Immature natural killer cell (primary cell): ENCODE data around the gene SLAMF1. TPM values are rescaled to one million over a fixed set of nuclear protein-coding genes. Genes with fewer than 3 reads are reported as not detected.

ENCODE experiments used
- DNase-seq, 3 donors: peaks; one replicate each; pipeline ENCODE4 v3.0.0; 2022; ENCODE audit warnings: mixed read lengths in 1 of 3
- H3K27ac Mint-ChIP-seq, 6 donors: one replicate each; pipeline ENCODE4 v1.8.0; 2020; ENCODE audit warnings: mixed read lengths in 6 of 6, mild to moderate bottlenecking in 5 of 6, inconsistent platforms in 4 of 6, moderate library complexity in 3 of 6
- H3K27me3 Mint-ChIP-seq, 3 donors: one replicate each; pipeline ENCODE4 v1.8.0; 2020 to 2021; ENCODE audit warnings: low read depth in 3 of 3, mild to moderate bottlenecking in 3 of 3, mixed read lengths in 3 of 3, moderate library complexity in 3 of 3, inconsistent platforms in 1 of 3
- H3K36me3 Mint-ChIP-seq, 3 donors: one replicate each; pipeline ENCODE4 v1.8.0; 2020; ENCODE audit warnings: mixed read lengths in 3 of 3, inconsistent platforms in 2 of 3, mild to moderate bottlenecking in 2 of 3
- H3K4me1 Mint-ChIP-seq, 2 donors: one replicate each; pipeline ENCODE4 v1.8.0; 2020; ENCODE audit warnings: inconsistent platforms in 2 of 2, mild to moderate bottlenecking in 2 of 2, mixed read lengths in 2 of 2, moderate library complexity in 1 of 2
- H3K4me3 Mint-ChIP-seq, 5 donors: one replicate each; pipeline ENCODE4 v1.8.0; 2020; ENCODE audit warnings: mild to moderate bottlenecking in 5 of 5, mixed read lengths in 5 of 5, inconsistent platforms in 3 of 5, moderate library complexity in 3 of 5
- H3K9me3 Mint-ChIP-seq, 6 donors: one replicate each; pipeline ENCODE4 v1.8.0; 2020; ENCODE audit warnings: mild to moderate bottlenecking in 6 of 6, mixed read lengths in 6 of 6, inconsistent platforms in 4 of 6, moderate library complexity in 3 of 6
- polyA plus RNA-seq, 3 donors: library from polyadenylated mRNA; unstranded; fragments of 300-500 nt; fragmentation: Illumina TruSeq; gene quantifications; one replicate each; pipeline ENCODE4 v1.2.3, GENCODE V29; 2021

The SLAMF1 gene
- polyA plus RNA-seq, 3 donors from 2014 or later = 0.12 to 0.21 TPM; not detected in 1

DNA sequence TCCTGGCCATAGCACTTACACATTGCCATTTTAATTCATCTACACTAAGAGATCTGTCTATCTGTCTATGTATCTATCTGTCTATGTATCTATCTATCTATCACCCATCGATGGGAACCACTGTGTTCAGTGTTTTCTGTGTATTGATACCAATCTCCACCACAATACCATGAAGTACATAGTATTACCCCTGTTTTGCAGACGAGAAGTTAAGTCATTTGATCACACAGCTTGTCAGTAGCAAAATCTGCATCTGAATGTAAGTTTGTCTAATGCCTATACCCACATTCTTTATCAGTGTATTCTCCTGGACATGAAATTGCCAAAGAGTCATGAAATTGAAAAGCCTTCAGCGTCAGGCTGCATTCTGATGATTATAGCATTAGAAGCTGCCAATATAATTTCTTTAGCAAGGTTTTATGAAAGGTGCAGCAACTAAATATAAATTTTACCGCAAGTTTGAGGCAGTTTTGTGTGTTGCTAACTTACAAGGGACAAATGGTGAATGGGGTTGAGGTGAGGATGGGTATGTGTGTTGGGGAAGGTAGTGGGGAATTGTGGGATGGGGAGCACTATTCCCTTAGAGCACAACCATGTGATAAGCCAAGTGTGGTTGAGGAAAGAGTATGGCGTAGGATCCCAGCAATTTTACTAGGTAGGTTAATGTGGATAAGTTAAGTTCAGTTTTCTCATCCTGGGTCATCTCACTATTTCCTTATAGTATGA is 24.2 kb downstream of the SLAMF1 start:
- Mint-ChIP-seq H3K4me1 (peaks cover 24 to 34% of the 10 kb centered on the region in 2 donors), H3K27ac (no peak overlapping the region), H3K36me3 (peaks cover 0 to 3% (median 0%) of the 10 kb centered on the region in 3 donors), H3K27me3 (peaks cover 1 to 5% (median 2%) of the 10 kb centered on the region in 3 donors), H3K9me3 (no peaks in the 10 kb centered on the region), H3K4me3 (no peak overlapping the region)
- no peak for DNase-seq

DNA sequence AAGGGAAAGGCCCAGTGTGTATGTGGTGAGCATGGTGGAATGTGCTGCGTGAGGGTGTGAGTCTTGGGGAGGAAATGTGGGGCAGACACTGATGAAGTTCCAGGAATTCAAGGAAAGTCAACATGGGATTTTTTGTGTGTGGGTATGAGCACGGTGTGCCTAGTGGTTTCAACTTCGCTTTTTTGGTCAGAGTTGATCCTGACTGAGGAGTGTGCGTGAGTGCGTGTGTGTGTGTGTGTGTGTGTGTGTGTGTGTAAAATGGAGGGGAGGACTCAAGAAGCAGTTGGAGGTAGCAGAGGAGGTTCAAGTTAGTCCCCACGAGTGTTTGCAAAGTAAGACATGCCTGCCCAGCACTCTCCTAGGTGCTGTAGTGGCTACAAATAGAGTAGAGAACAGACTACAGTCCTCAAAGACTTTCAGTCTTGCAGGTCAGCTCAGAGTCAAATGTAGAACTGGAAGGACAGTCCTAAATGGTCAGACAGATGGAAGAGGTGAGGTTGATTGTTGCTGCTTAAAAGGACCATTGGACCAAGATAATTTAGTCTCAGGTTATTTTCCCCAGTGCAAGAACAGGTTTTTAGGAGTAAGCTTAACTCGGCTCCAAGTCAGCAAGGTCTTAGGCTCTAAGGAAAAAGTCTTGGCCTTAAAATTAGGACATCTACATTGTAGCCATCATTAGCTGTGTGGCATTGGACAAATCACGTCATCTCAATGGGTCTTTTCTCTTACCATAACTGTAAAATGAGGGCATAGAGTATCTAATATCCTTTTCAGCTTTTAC is 25.0 kb downstream of the SLAMF1 start:
- Mint-ChIP-seq H3K27ac (no peak overlapping the region), H3K4me3 (no peak overlapping the region), H3K4me1 (peaks cover 19 to 26% of the 10 kb centered on the region in 2 donors), H3K9me3 (no peaks in the 10 kb centered on the region), H3K36me3 (peaks cover 0 to under 1% (median 0%) of the 10 kb centered on the region in 3 donors), H3K27me3 (peaks cover under 1 to 5% (median 1%) of the 10 kb centered on the region in 3 donors)
- no peak for DNase-seq

DNA sequence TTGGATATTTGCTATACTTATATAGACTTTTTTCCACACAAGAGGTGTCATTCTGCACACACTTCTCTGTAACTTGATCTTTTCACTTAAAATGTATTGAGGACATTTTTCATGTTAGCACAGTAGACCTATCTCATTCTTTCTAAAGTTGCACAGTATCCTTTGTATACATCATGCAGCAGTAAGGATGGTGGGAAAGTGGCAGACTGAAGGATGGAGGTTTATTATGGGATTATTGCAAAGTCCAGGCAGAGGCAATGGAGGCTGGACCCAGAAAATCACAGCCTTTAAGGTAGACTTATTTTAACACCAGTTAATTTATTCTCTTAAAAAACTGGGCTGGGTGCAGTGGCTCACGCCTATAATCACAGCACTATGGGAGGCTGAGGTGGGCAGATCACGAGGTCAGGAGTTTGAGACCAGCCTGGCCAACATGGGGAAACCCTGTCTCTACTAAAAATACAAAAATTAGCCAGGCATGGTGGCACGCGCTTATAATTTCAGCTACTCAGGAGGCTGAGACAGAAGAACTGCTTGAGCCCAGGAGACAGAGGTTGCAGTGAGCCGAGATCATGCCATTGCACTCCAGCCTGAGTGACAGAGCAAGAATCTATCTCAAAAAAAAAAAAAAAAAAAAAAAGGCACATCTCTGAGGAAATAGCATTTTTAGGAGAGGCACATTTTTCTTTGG is 25.8 kb downstream of the SLAMF1 start:
- no peak overlapping the region for H3K4me3 Mint-ChIP-seq
- H3K27me3 Mint-ChIP-seq = peaks cover 0 to 5% (median 1%) of the 10 kb centered on the region in 3 donors
- H3K9me3 Mint-ChIP-seq = no peaks in the 10 kb centered on the region
- H3K36me3 Mint-ChIP-seq = no peaks in the 10 kb centered on the region
- no peak overlapping the region for H3K27ac Mint-ChIP-seq
- DNase-seq = no peak
- H3K4me1 Mint-ChIP-seq = peaks cover 17 to 23% of the 10 kb centered on the region in 2 donors

DNA sequence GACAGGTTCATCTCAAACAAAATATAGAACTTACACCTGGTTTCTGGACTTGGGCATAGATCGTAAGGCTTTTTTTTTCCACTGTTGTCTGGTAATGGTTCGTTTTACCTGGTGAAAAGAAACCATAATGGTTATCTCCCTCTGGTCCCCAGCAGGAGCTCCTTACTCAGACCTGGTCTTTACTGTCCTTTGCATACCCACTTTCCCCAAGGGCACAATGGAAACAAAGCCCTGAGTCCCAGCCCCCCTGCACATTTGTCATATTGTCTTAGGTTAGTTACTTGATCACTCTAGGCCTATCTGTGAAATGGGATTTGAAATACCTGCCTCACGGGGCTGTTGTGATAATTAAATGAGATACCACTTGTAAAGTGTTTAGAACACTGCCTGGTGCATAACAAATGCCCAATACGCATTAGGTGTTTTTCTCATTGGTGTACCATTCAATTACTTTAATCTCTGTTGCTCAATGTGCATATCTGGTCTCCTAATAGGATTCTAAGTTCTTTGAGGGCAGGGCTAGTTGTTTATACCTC is 27.0 kb downstream of the SLAMF1 start:
- no peak overlapping the region for H3K27ac Mint-ChIP-seq
- no peaks in the 10 kb centered on the region for H3K9me3 Mint-ChIP-seq

DNA sequence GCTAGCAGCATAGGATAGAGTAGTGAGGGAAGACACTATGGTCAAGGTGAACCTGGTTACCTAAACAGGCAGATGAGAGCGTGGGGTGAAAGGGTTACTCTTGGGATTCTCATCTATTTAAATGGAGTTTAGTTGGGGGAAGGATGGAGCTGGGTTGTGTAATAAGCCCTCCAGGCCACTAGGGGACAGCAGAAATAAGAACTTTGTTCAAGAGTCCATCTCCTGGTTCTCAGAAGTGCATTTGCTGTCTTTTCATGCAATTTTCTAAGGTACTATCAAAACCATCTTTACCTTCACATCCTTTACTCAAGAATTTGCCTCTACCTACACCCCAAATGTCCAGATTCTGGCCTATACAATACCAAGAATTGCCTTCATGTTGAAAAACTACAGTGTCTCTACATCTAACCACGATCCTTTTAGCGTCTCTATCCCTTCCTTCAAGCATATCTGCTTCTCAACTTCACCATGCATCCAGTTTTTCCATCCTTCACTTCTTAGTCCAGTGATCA is 28.0 kb downstream of the SLAMF1 start:
- Mint-ChIP-seq H3K4me3 (no peak overlapping the region), H3K36me3 (no peaks in the 10 kb centered on the region), H3K27me3 (peaks cover 0 to 5% (median 1%) of the 10 kb centered on the region in 3 donors), H3K9me3 (no peaks in the 10 kb centered on the region), H3K27ac (peak overlapping the region in 2 of 6 donors; percentile 17 to 32), H3K4me1 (peaks cover 11 to 15% of the 10 kb centered on the region in 2 donors)
- peak; percentile 32 to 49 (median 38) for DNase-seq

More for the DNA sequence above, 27.0 kb downstream of the SLAMF1 start:
- H3K27me3 Mint-ChIP-seq = peaks cover 0 to 5% (median 1%) of the 10 kb centered on the region in 3 donors
- no peak for DNase-seq
- H3K4me3 Mint-ChIP-seq = no peak overlapping the region
- H3K36me3 Mint-ChIP-seq = no peaks in the 10 kb centered on the region
- H3K4me1 Mint-ChIP-seq = peaks cover 17 to 23% of the 10 kb centered on the region in 2 donors

DNA sequence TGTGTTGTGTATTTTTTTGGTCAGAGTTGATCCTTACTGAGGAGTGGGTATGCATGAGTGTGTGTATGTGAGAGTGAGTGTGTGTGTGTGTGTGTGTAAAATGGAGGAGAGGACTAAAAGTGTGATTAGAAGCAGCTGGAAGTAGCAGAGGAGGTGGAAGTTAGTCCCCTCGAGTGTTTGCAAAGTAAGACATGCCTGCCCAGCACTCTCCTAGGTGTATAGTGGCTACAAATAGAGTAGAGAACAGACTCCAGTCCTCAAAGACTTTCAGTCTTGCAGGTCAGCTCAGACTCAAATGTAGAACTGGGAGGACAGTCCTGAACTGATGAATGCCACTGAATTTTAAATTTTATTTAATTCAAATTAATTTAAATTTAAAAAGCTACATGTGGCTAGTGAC is 28.5 kb downstream of the SLAMF1 start:
- peaks cover 8 to 10% of the 10 kb centered on the region in 2 donors for H3K4me1 Mint-ChIP-seq
- no peaks in the 10 kb centered on the region for H3K9me3 Mint-ChIP-seq
- no peak overlapping the region for H3K4me3 Mint-ChIP-seq
- H3K27ac Mint-ChIP-seq = no peak overlapping the region
- H3K27me3 Mint-ChIP-seq = peaks cover 1 to 5% (median 2%) of the 10 kb centered on the region in 3 donors
- DNase-seq = no peak
- no peaks in the 10 kb centered on the region for H3K36me3 Mint-ChIP-seq

DNA sequence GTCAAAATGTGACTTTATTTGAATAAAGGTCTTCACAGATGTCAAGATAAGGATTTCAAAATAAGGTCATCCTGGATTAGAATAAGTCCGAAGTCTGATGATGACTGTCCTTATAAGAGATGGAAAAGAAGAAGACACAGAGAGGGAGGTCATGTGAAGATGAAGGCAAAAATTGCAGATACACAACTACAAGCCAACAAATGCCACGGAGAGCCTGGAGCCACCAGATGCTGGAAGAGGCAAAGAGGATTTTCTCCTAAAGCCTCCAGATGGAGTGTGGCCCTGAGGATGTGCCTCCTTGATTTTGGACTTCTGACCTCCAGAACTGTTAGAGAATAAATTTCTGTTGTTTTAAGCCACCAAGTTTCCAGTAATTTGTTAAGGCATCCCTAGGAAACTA is 31.2 kb downstream of the SLAMF1 start:
- no peaks in the 10 kb centered on the region for H3K9me3 Mint-ChIP-seq
- no peaks in the 10 kb centered on the region for H3K36me3 Mint-ChIP-seq
- H3K4me3 Mint-ChIP-seq = no peak overlapping the region
- peaks cover 4 to 8% of the 10 kb centered on the region in 2 donors for H3K4me1 Mint-ChIP-seq
- H3K27me3 Mint-ChIP-seq = peaks cover 0 to 7% (median 6%) of the 10 kb centered on the region in 3 donors
- DNase-seq = no peak
- no peak overlapping the region for H3K27ac Mint-ChIP-seq

DNA sequence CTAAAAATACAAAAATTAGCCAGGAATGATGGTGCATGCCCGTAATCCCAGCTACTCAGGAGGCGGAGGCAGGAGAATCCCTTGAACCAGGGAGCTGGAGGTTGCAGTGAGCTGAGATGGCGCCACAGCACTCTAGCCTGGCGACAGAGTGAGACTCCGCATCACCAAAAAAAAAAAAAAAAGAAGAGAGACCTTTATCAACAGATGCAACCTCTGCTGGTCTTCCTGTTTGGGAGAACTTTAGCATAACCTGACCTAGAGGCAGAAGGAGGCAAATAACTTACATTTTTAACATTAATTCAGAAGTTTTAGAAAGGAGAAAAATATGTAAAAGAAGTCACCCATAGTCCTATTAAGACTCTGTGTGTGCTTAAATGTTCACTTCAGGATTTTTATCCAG is 32.4 kb downstream of the SLAMF1 start:
- H3K9me3 Mint-ChIP-seq = no peaks in the 10 kb centered on the region
- no peak for DNase-seq
- peaks cover 0 to 7% (median 6%) of the 10 kb centered on the region in 3 donors for H3K27me3 Mint-ChIP-seq
- peaks cover 4 to 8% of the 10 kb centered on the region in 2 donors for H3K4me1 Mint-ChIP-seq
- H3K27ac Mint-ChIP-seq = no peak overlapping the region
- H3K36me3 Mint-ChIP-seq = no peaks in the 10 kb centered on the region
- H3K4me3 Mint-ChIP-seq = no peak overlapping the region

DNA sequence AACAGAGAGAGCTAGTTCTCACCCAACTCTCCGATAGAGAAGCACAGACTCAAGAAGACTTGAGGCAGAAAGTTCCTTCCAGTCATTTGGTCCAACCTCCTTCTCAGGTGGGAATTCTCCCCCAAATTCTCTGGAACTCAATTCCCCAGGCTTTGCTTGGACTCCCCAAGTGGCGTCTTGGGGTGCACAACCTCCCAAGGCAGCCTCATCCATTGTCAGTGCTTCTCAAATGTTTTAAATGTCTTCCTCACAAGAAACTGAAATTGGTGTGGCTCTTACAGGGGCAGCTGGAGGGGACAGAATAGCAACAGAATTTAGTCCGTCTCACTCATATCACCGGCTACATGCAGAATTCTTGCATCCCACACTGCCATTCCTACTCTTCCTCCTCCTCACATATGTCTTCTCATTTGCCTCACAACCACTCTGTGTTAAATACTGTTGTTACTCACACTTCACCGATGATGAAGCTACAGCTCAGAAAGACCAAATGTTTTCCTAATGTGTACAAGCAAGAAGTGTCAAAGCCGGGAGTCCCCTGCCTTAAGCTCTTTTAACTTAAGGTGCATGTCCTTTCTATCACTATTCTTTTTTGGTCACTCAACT is 34.1 kb downstream of the SLAMF1 start:
- Mint-ChIP-seq H3K9me3 (no peaks in the 10 kb centered on the region), H3K27ac (no peak overlapping the region), H3K27me3 (peaks cover 0 to 6% (median 5%) of the 10 kb centered on the region in 3 donors), H3K4me3 (no peak overlapping the region), H3K4me1 (no peaks in the 10 kb centered on the region), H3K36me3 (no peaks in the 10 kb centered on the region)
- DNase-seq = no peak

DNA sequence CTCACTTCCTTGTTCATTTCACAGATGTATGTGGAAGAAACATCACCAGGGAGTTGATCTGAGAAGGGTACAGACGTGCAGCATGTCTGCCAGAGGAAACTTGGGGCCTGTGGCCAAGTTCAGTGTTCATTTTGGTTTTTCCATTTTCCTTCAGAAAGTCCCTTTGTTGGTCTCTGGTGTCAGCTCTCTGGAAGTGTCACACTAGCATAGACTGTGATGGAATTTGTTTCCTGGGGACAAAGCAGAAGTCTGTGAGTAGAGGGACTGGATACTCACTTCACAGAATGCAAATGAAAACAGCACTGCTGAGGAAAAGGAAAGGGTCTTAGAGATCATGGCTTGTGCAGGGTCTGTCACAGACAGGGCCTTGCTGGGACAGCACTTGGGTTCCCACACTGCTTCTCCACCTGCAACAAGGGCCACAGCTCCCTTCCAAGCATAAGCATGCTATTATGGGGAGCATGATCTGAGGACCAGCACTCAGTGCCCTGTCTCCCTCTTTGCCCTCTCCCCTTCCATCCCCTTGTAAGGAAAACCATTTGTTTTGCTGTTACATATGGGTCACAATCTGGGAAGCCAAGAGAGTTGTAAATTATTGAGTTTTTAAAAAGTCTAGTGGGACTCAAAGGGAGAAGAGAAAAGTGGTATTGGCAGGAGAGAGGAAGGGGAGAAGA is 36.1 kb downstream of the SLAMF1 start:
- Mint-ChIP-seq H3K27ac (no peak overlapping the region), H3K27me3 (peaks cover 0 to 6% (median 5%) of the 10 kb centered on the region in 3 donors), H3K4me3 (no peak overlapping the region), H3K36me3 (no peaks in the 10 kb centered on the region), H3K9me3 (no peaks in the 10 kb centered on the region), H3K4me1 (peaks cover 13 to 16% of the 10 kb centered on the region in 2 donors)
- DNase-seq = no peak

DNA sequence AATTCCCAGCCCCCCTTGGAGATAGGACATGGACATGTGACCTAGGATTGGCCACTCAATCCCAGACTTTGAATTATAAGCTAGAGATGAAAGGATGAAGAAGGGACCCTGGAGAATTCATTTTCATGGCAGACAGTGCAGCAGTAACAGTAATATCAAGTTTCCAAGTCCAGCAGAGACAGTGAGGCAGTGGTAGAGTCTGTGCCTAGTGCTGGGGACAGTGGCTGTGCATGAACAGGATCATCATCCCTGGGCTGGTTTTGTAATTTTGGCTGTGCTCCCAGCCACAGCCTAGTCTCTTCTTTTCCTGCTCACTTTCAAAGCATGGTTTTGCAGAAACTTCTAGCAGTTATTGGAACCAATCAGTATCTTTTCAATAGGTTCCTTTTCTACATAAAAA is 37.9 kb downstream of the SLAMF1 start:
- Mint-ChIP-seq H3K36me3 (peaks cover 0 to 7% (median 3%) of the 10 kb centered on the region in 3 donors), H3K4me1 (peaks cover 13 to 20% of the 10 kb centered on the region in 2 donors), H3K27me3 (peaks cover 0 to 6% (median 5%) of the 10 kb centered on the region in 3 donors), H3K9me3 (peaks cover 0 to 14% (median 9%) of the 10 kb centered on the region in 6 donors), H3K4me3 (no peak overlapping the region), H3K27ac (no peak overlapping the region)
- no peak for DNase-seq

DNA sequence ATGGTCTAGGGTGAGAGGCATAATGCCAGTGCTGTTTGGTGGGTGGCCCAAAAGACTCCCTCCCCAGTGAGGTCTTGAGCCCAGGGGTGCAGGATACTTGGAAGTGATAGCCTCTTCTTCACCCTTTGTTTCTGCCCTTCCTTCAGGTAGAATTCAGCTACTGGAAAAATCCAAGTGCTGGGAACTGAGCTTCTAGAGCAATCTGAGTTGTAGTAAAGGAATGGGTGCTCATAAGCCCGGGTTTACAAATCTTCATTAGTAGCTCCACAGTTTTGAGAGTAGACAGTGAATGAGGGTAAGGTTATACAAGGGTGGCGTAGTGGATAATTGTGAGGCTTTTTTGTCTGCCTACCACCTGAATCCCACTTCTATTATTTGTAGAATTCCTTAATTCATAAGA is 38.3 kb downstream of the SLAMF1 start:
- Mint-ChIP-seq H3K36me3 (peaks cover 0 to 7% (median 4%) of the 10 kb centered on the region in 3 donors), H3K4me1 (peaks cover 13 to 20% of the 10 kb centered on the region in 2 donors)

More for the DNA sequence above, 38.3 kb downstream of the SLAMF1 start:
- peaks cover 0 to 6% (median 5%) of the 10 kb centered on the region in 3 donors for H3K27me3 Mint-ChIP-seq
- H3K9me3 Mint-ChIP-seq = peaks cover 0 to 16% (median 9%) of the 10 kb centered on the region in 6 donors
- no peak overlapping the region for H3K4me3 Mint-ChIP-seq
- no peak for DNase-seq
- no peak overlapping the region for H3K27ac Mint-ChIP-seq
